Neural cell (in vitro differentiated cells): ENCODE data around the gene HUNK. TPM values are rescaled to one million over a fixed set of nuclear protein-coding genes. Genes with fewer than 3 reads are reported as not detected.

Experiments
- H2AFZ ChIP-seq: fragments of 200-600, 300-800 bp; sonication (generic), shearing (Covaris generic); 2 replicates; pipeline ENCODE4 v1.6.0; 2014; ENCODE audit warnings: low read depth, mild to moderate bottlenecking, antibody characterized with exemption, low read length, moderate library complexity
- H3F3A ChIP-seq: fragments of 200-600 bp; shearing (Covaris generic); 2 replicates; pipeline ENCODE4 v1.6.1; 2016; ENCODE audit warnings: mild to moderate bottlenecking, moderate library complexity, mixed read lengths, antibody characterized with exemption, low read length; ENCODE audit not compliant: insufficient read depth, poor library complexity, severe bottlenecking
- H3K27ac ChIP-seq: fragments of 200-600, 300-800 bp; sonication (generic), shearing (Covaris generic); 2 replicates; pipeline ENCODE4 v1.5.1; 2014; ENCODE audit warnings: mild to moderate bottlenecking, low read length, moderate library complexity
- H3K27me3 ChIP-seq: fragments of 300-800, 200-600 bp; sonication (generic), shearing (Covaris generic); 2 replicates; pipeline ENCODE4 v1.6.0; 2014; ENCODE audit warnings: mild to moderate bottlenecking, low read depth, low read length, moderate library complexity; ENCODE audit not compliant: insufficient read depth
- H3K36me3 ChIP-seq: fragments of 300-800, 200-600 bp; sonication (generic), shearing (Covaris generic); 2 replicates; pipeline ENCODE4 v1.5.1; 2014; ENCODE audit warnings: mild to moderate bottlenecking, antibody characterized with exemption, low read length, moderate library complexity; ENCODE audit not compliant: insufficient read depth
- H3K4me2 ChIP-seq: fragments of 300-800, 200-600 bp; sonication (generic), shearing (Covaris generic); 2 replicates; pipeline ENCODE4 v1.6.0; 2014; ENCODE audit warnings: mild to moderate bottlenecking, low read length
- H3K4me3 ChIP-seq: fragments of 300-800, 200-600 bp; sonication (generic), shearing (Covaris generic); 2 replicates; pipeline ENCODE4 v1.5.1; 2014; ENCODE audit warnings: mild to moderate bottlenecking, low read length, moderate library complexity
- H3K79me2 ChIP-seq: fragments of 200-600 bp; shearing (Covaris generic); replicated peaks from 2 replicates; pipeline ENCODE4 v1.6.0; 2014; ENCODE audit warnings: mild to moderate bottlenecking, low read length, moderate library complexity; ENCODE audit not compliant: insufficient read depth
- H3K9ac ChIP-seq: fragments of 300-800, 200-600 bp; sonication (generic), shearing (Covaris generic); 2 replicates; pipeline ENCODE4 v1.6.1; 2016; ENCODE audit warnings: mild to moderate bottlenecking, low read length, mixed read lengths
- H3K9me2 ChIP-seq: fragments of 200-600 bp; shearing (Covaris generic); 2 replicates; pipeline ENCODE4 v1.6.1; 2016; ENCODE audit warnings: mild to moderate bottlenecking, low read length, mixed read lengths; ENCODE audit not compliant: insufficient read depth
- H3K9me3 ChIP-seq: fragments of 200-600, 300-800 bp; sonication (generic), shearing (Covaris generic); 2 replicates; pipeline ENCODE4 v1.6.1; 2016; ENCODE audit warnings: mild to moderate bottlenecking, mixed run types, low read length, moderate library complexity, mixed read lengths
- H4K20me1 ChIP-seq: fragments of 200-600 bp; shearing (Covaris generic); 2 replicates; pipeline ENCODE4 v1.6.1; 2016; ENCODE audit warnings: mild to moderate bottlenecking, mixed run types; ENCODE audit not compliant: insufficient read depth
- CTCF ChIP-seq: fragments of 450-650 bp; IDR thresholded peaks from 2 replicates; pipeline ENCODE4 v1.5.1; 2014; ENCODE audit warnings: antibody characterized with exemption, mild to moderate bottlenecking, moderate library complexity; ENCODE audit not compliant: poor library complexity, severe bottlenecking
- EP300 ChIP-seq: fragments of 450-650 bp; conservative IDR thresholded peaks from 2 replicates; pipeline ENCODE4 v1.6.1; 2014; ENCODE audit warnings: antibody characterized with exemption, mild to moderate bottlenecking, moderate library complexity; ENCODE audit not compliant: poor library complexity, severe bottlenecking
- EZH2 ChIP-seq: fragments of 200-600, 300-800 bp; shearing (Covaris generic), sonication (generic); IDR thresholded peaks from 2 replicates; pipeline ENCODE4 v1.6.1; 2014; ENCODE audit warnings: antibody characterized with exemption, low read length, borderline replicate concordance, mild to moderate bottlenecking; ENCODE audit not compliant: insufficient read depth, poor library complexity, severe bottlenecking
- MXI1 ChIP-seq: fragments of 450-650 bp; conservative IDR thresholded peaks from 2 replicates; pipeline ENCODE4 v1.6.1; 2014; ENCODE audit warnings: antibody characterized with exemption, mild to moderate bottlenecking; ENCODE audit not compliant: poor library complexity, severe bottlenecking
- POLR2AphosphoS5 ChIP-seq: IDR thresholded peaks from 2 replicates; pipeline ENCODE4 v1.6.1; 2012
- RAD21 ChIP-seq: fragments of 450-650 bp; conservative IDR thresholded peaks from 2 replicates; pipeline ENCODE4 v1.6.1; 2014; ENCODE audit warnings: antibody characterized with exemption, mild to moderate bottlenecking, moderate library complexity
- SMC3 ChIP-seq: fragments of 450-650 bp; conservative IDR thresholded peaks from 2 replicates; pipeline ENCODE4 v1.6.1; 2014; ENCODE audit warnings: antibody characterized with exemption, mild to moderate bottlenecking, moderate library complexity; ENCODE audit not compliant: poor library complexity
- TAF1 ChIP-seq: IDR thresholded peaks from 2 replicates; pipeline ENCODE4 v1.6.1; 2012; ENCODE audit warnings: low read depth
- polyA plus RNA-seq: library from polyadenylated mRNA; depleted of rRNA; stranded (reverse); fragments of >200 nt; gene quantifications from 2 replicates; pipeline ENCODE4 v1.2.3, GENCODE V29; 2014
- TF ChIP-seq, protein P1 (sequence below): IDR thresholded peaks from 2 replicates; pipeline ENCODE4 v1.6.1; 2012; ENCODE audit warnings: borderline replicate concordance

Gene HUNK
- polyA plus RNA-seq, 1 donor from 2014 or later: 9.3 TPM

DNA sequence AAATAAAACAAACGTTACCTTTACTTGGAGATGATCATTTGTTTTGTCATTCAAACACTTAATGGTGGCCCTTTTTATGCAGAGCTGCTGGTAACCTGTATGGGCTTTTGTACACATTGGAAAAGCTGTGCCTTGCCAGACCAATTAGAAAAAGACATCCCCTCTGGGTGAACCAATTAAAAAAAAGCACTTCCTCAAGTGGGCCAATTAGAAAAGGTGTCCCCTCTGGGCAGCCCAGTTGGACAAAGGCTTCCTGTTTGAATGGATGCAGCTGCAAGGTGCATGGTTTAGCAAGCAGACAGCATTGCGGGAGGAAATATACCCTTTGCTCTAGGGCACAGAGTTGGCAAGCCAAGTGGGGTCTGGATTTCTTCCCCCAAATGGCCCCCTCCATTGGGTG is 21.6 kb downstream of the HUNK start:
- Histone ChIP-seq H3K9me2 (no peaks in the 10 kb centered on the region), H3K4me3 (no peak overlapping the region), H3F3A (no peaks in the 10 kb centered on the region), H3K27ac (no peak overlapping the region), H3K27me3 (no peaks in the 10 kb centered on the region), H2AFZ (no peak overlapping the region), H3K79me2 (no peaks in the 10 kb centered on the region), H3K4me2 (no peak overlapping the region), H4K20me1 (no peaks in the 10 kb centered on the region), H3K36me3 (no peaks in the 10 kb centered on the region), H3K9ac (no peak overlapping the region), H3K9me3 (no peaks in the 10 kb centered on the region)
- no peak for TF ChIP-seq RAD21
- TF ChIP-seq TAF1: no peak
- no peak for TF ChIP-seq POLR2AphosphoS5
- TF ChIP-seq MXI1: no peak
- TF ChIP-seq, protein P1, sequence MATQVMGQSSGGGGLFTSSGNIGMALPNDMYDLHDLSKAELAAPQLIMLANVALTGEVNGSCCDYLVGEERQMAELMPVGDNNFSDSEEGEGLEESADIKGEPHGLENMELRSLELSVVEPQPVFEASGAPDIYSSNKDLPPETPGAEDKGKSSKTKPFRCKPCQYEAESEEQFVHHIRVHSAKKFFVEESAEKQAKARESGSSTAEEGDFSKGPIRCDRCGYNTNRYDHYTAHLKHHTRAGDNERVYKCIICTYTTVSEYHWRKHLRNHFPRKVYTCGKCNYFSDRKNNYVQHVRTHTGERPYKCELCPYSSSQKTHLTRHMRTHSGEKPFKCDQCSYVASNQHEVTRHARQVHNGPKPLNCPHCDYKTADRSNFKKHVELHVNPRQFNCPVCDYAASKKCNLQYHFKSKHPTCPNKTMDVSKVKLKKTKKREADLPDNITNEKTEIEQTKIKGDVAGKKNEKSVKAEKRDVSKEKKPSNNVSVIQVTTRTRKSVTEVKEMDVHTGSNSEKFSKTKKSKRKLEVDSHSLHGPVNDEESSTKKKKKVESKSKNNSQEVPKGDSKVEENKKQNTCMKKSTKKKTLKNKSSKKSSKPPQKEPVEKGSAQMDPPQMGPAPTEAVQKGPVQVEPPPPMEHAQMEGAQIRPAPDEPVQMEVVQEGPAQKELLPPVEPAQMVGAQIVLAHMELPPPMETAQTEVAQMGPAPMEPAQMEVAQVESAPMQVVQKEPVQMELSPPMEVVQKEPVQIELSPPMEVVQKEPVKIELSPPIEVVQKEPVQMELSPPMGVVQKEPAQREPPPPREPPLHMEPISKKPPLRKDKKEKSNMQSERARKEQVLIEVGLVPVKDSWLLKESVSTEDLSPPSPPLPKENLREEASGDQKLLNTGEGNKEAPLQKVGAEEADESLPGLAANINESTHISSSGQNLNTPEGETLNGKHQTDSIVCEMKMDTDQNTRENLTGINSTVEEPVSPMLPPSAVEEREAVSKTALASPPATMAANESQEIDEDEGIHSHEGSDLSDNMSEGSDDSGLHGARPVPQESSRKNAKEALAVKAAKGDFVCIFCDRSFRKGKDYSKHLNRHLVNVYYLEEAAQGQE: no peak
- TF ChIP-seq SMC3: no peak
- no peak for TF ChIP-seq CTCF

DNA sequence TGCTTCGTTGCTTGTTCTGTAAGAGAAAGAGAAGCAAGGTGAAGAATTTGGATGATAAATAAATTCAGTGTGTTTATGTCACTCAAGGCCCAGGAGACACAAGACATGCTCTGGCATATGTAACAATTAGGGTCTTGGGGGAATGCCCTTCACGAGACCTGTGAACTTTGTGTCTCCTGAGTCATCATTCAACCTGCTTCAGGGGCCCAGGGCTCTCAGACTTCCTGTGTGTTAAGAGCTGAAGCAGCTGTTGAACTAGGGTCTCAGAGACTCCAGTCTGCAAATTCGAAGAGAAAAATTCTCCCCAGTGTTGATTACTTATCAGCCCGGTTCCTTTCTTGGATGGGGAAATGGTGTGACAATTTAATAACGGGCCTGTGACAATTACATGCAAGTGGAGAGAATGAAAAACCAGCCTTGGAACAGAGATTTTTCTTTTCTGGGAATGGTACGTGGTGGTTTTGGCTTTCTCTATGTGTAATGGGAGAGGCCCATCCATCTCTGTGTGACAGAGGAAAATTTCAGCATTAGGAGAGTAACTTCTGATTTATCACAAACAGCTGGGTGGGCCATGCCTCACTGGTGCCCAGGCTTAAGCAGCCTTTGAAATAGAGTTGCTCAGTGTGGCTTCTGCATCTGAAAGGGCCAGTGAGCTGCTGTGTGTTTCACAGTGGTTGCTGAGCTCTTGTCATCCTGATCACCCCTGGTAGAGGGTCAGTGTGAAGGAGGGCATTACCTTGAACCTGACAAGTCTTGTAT is 22.4 kb downstream of the HUNK start:
- Histone ChIP-seq H3K79me2 (no peaks in the 10 kb centered on the region), H3K9me2 (no peaks in the 10 kb centered on the region), H3K9ac (no peak overlapping the region), H2AFZ (no peak overlapping the region), H3K9me3 (no peaks in the 10 kb centered on the region), H3K4me2 (no peak overlapping the region), H3K27me3 (no peaks in the 10 kb centered on the region), H4K20me1 (no peaks in the 10 kb centered on the region), H3F3A (no peaks in the 10 kb centered on the region), H3K4me3 (no peak overlapping the region), H3K27ac (no peak overlapping the region), H3K36me3 (no peaks in the 10 kb centered on the region)
- TF ChIP-seq CTCF: no peak
- TF ChIP-seq EP300: no peak
- TF ChIP-seq TAF1: no peak
- TF ChIP-seq RAD21: no peak
- no peak for TF ChIP-seq POLR2AphosphoS5
- no peak for TF ChIP-seq EZH2
- TF ChIP-seq, protein P1: no peak
- no peak for TF ChIP-seq SMC3
- TF ChIP-seq MXI1: no peak
